Brain microvascular endothelial cell (primary cell): ENCODE data around the gene PSMG3.
"Not testable (repeated sequence)": the region's sequence is repeated elsewhere in the genome, so short reads cannot be mapped to it uniquely, and the experiment has no call there.

Experiments
- DNase-seq: peaks from one replicate; pipeline ENCODE4 v3.0.0-alpha.2; 2020
- H3K27ac ChIP-seq: fragments of 250-450 bp; sonication (Bioruptor Pico); 2 replicates; pipeline ENCODE4 v1.5.1; 2020; ENCODE audit warnings: mild to moderate bottlenecking, moderate library complexity
- H3K27me3 ChIP-seq: fragments of 250-450 bp; sonication (Bioruptor Pico); replicated peaks from 2 replicates; pipeline ENCODE4 v1.5.1; 2020; ENCODE audit warnings: mild to moderate bottlenecking
- H3K36me3 ChIP-seq: fragments of 250-450 bp; sonication (Bioruptor Pico); replicated peaks from 2 replicates; pipeline ENCODE4 v1.5.1; 2020; ENCODE audit warnings: mild to moderate bottlenecking
- H3K4me3 ChIP-seq: 2 replicates; pipeline ENCODE4 v1.5.1; 2011; ENCODE audit warnings: low read depth, mild to moderate bottlenecking, control low read depth, low read length, moderate library complexity
- in situ Hi-C: cut with HindIII; loops from 2 replicates; pipeline ENCODE4 v1.10.0; 2017; ENCODE audit warnings: low sequenced_read_pairs, low pct_ligation_motif_present
- TF ChIP-seq, protein P1 (sequence below): IDR thresholded peaks from 2 replicates; pipeline ENCODE4 v1.5.1; 2011; ENCODE audit warnings: low read depth, mild to moderate bottlenecking, moderate library complexity, low read length, control low read depth, inconsistent platforms; ENCODE audit errors: missing control alignments

Gene PSMG3

DNA sequence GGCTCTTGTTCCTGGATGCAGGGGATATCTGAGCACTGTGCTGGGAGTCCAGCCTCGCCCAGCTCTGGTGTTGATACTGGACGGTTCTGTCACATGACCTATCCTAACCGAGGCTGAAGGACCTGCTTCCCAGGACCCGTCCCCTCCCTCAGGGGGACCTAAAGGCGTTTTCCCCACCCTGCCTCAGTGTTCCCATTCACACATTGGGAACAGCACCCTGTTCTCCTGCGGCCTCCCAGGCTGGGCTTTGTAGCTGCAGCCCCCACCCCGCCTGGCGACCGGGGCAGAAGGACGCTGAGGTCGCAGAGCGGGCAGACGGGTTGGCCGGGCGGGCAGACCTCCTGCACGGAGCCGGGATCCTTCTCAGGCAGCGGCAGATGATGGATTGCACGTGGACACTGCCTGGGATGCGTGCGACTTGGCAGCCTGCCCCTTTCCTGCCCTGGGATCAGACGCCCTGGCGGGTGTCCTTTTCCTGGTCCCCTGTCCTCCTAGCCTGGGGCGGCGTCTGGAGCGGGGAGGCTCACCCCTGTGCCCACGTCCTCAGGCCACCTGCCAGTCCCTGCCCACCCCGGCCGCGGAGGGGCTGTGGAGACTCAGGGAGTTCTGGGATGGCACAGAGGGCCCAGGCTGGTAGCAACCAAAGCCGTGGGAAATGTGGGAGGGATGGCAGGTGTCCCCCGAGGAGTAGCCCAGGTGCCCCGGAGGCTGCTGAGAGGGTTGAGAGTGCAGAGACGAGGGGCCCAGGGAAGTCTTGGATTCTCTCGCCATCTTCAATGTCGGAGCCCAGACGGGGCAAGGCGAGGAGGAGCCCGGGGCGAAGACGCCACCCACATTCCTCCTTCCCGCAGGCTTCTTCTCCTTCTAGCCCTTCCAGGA is 17.2 kb upstream of the PSMG3 start:
- in situ Hi-C loops = no loop called here
- TF ChIP-seq, protein P1, sequence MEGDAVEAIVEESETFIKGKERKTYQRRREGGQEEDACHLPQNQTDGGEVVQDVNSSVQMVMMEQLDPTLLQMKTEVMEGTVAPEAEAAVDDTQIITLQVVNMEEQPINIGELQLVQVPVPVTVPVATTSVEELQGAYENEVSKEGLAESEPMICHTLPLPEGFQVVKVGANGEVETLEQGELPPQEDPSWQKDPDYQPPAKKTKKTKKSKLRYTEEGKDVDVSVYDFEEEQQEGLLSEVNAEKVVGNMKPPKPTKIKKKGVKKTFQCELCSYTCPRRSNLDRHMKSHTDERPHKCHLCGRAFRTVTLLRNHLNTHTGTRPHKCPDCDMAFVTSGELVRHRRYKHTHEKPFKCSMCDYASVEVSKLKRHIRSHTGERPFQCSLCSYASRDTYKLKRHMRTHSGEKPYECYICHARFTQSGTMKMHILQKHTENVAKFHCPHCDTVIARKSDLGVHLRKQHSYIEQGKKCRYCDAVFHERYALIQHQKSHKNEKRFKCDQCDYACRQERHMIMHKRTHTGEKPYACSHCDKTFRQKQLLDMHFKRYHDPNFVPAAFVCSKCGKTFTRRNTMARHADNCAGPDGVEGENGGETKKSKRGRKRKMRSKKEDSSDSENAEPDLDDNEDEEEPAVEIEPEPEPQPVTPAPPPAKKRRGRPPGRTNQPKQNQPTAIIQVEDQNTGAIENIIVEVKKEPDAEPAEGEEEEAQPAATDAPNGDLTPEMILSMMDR = no peak

DNA sequence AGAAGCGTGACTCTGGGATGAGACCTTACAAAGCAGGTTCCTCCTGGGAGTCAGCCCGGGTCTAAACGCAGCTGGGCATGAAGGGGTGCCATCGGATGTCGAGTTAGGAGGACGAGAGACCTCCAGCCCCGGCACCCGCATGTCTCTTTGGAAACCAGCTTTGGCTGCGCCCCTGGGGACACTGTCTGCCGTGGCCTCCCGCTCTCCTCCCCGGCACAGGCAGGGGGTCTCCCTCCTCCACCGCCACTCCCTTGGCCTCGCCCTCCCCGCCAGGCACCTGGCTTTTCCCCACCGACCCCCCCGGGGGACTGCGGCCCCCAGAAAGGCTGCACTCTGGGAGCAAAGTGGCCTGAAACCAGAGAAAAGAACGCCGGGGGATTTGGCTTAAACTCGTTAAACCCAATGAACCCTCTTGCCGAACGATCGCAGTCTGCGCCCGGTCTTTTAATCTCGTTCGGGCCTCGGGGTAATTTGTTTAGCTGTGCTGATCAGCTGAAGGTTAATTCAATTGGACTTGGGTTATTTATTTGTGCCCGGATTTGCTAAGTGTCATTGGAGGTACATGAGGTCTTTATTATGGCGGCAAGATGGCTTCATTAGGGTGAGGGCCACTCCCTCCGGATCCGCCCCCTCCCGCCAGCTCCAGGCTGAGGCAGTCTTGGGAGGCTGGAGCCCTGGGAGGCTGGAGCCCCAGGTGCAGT is 16.4 kb upstream of the PSMG3 start:
- Histone ChIP-seq H3K4me3 (no peak overlapping the region), H3K36me3 (no peaks in the 10 kb centered on the region), H3K27ac (no peak overlapping the region), H3K27me3 (peaks cover 28% of the 10 kb centered on the region)
- DNase-seq = no peak
- in situ Hi-C loops = no loop called here
- TF ChIP-seq, protein P1 = no peak

More for the DNA sequence above, 17.2 kb upstream of the PSMG3 start:
- no peak for DNase-seq
- no peaks in the 10 kb centered on the region for H3K36me3 ChIP-seq
- no peak overlapping the region for H3K27ac ChIP-seq
- no peak overlapping the region for H3K4me3 ChIP-seq
- peaks cover 35% of the 10 kb centered on the region for H3K27me3 ChIP-seq

DNA sequence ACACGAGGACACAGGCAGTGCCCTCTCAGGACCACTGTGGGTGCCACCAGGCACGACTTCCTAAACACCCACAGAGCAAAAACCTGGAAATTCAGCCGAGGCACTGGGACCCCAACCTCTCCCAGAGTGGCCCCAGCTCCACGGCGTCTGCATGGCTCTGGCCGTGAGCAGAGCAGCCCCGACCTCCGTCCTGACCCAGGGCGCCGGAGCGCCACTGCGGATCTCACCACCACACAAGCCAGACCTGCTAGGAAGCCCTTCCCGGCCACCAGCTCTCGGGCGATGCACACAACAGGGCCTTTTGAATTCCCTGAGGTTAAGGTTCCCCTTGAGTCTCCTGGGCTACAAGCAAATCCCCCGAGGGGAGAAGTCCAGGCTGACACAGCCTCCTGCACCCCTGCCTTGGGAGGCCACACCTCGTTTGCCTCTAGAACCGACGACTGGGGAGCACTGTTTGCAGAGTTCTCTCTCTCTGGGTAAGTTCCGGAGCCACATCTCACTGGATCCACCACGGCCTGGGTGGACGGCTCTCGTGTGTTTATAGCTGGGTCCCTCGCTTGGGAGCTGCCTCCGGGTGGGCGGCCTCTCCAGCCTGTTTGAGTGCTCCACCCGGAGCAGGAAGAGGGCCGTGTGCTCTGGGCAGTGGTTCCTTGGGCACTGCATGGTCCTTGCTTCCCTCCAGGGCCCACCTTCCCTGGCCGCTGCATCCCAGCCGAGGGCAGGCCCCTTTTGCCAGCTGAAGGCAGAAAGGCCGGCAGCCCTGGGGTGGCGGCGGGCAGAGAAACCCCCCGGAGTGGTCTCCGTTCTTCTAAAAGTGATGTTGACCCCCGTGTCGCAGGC is 15.5 kb upstream of the PSMG3 start:
- TF ChIP-seq, protein P1 = no peak
- Histone ChIP-seq H3K4me3 (no peak overlapping the region), H3K36me3 (no peaks in the 10 kb centered on the region), H3K27me3 (peaks cover 24% of the 10 kb centered on the region), H3K27ac (no peak overlapping the region)
- DNase-seq = no peak
- in situ Hi-C loops = no loop called here

DNA sequence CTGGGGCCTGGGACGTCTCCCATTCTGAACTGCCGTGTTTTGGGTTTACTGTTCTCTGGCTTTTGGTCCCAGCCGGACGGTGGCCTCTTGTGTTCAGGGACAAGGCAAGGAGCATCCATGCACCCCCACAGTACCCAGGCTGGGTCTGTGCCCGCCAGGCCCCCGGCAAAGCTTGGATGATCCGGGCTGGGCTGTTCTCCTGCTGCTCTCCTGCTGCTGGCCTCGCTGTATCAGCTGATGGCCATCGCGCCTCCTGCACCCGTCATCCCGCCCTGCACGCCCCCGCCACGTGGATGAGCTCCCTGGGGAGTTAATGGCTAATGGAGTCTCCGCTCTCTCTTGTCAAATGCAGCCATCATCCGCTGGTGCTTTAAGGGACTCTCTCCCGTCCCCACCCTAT is 14.9 kb upstream of the PSMG3 start:
- no peak for DNase-seq
- Histone ChIP-seq H3K27me3 (peaks cover 22% of the 10 kb centered on the region), H3K27ac (no peak overlapping the region), H3K36me3 (no peaks in the 10 kb centered on the region), H3K4me3 (no peak overlapping the region)
- TF ChIP-seq, protein P1 = no peak
- in situ Hi-C loops = no loop called here

DNA sequence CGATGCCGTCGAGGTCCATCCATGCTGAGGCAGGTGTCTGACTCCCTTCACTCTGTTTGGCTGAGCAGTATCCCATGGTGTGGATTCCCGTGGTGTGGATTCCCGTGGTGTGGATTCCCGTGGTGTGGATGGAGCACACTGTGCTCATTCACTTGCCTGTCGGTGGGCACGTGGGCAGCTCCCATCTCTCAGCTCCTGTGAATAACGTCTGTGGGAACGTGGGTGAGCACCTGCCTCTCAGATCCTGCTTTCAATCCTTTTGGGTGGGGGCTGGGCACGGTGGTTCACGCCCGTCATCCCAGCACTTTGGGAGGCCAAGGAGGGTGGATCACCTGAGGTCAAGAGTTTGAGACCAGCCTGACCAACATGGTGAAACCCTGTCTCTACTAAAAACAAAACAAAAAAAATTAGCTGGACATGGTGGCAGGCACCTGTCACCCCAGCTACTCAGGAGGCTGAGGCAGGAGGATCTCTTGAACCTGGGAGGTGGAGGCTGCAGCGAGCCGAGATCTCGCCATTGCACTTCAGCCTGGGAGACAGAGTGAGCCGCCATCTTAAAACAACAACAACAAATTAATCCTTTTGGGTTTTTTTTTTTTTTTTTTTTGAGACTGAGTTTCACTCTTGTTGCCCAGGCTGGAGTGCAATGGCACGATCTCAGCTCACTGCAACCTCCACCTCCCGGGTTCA is 13.6 kb upstream of the PSMG3 start:
- DNase-seq, H3K36me3 ChIP-seq, H3K4me3 ChIP-seq, in situ Hi-C loops, H3K27ac ChIP-seq: not testable (repeated sequence)
- H3K27me3 ChIP-seq = peaks cover 22% of the 10 kb centered on the region
